Motor neuron (in vitro differentiated cells): Measurements from ENCODE around the gene REC114. TPM values are rescaled to one million over a fixed set of nuclear protein-coding genes. Genes with fewer than 3 reads are reported as not detected.

Source experiments
- ATAC-seq, 8 experiments: fragments of 200-7000 bp; cut with Tn5 transposase; replicated peaks in 6 of 8; 2 replicates each; pipeline ENCODE4 v1.8.0; 2021; ENCODE audit warnings: mild to moderate bottlenecking in 8 of 8, moderate library complexity in 8 of 8
- H3K27ac ChIP-seq, 2 donors: fragments of 250-450 bp; sonication (Bioruptor Pico); 2 replicates each; pipeline ENCODE4 v1.9.0; 2021; ENCODE audit warnings: antibody characterized with exemption in 2 of 2, mild to moderate bottlenecking in 2 of 2, moderate library complexity in 1 of 2
- H3K4me1 ChIP-seq, 2 donors: fragments of 250-450 bp; sonication (Bioruptor Pico); replicated peaks in 1 of 2; 2 replicates each; pipeline ENCODE4 v1.6.1; 2021; ENCODE audit warnings: antibody characterized with exemption in 2 of 2, mild to moderate bottlenecking in 2 of 2, moderate library complexity in 1 of 2
- H3K4me3 ChIP-seq, 5 donors: fragments of 250-450 bp; sonication (Bioruptor Pico); 2 replicates each; pipeline ENCODE4 v1.9.0; 2021; ENCODE audit warnings: antibody characterized with exemption in 5 of 5, mild to moderate bottlenecking in 5 of 5, moderate library complexity in 4 of 5
- WGBS, 10 experiments: fragments of 450-650 bp; shearing (Covaris generic); methylation state at CpG; one replicate each; pipeline ENCODE4 v1.0.0; 2022; 5-methylcytosine and 5-hydroxymethylcytosine counted together
- in situ Hi-C, 9 experiments: fragments of 400-800 bp; cut with MboI; loops; one replicate each; pipeline ENCODE4 v1.15.0; 2021; ENCODE audit warnings: low sequenced_read_pairs in 9 of 9, low pct_unique_long_range_greater_than_20kb in 2 of 9; ENCODE audit not compliant: unreplicated experiment in 9 of 9
- total RNA-seq, 8 experiments: library from RNA; unstranded; fragments of 300-600 nt; gene quantifications; 2 replicates each; pipeline versions ENCODE4 v1.2.3 to v1.2.4, GENCODE V29; 2022

Gene REC114
- total RNA-seq, 8 experiments from 2014 or later = not detected

- Histone ChIP-seq H3K4me1 (peaks cover 4% of the 10 kb centered on the region in 2 donors), H3K4me3 (no peak overlapping the region), H3K27ac (no peak overlapping the region)
- in situ Hi-C loops = no loop called here
- WGBS, 10 experiments = 70 to 100% (median 92%) methylated on average over 1 to 2 of the region's 2 CpGs; no CpG with 5 or more reads in 2 of the 10 experiments
- ATAC-seq = no peak
Observed at GRCh38 chr15:73607405-73607804, 164.4 kb downstream of the REC114 start.

- H3K4me1 ChIP-seq = peaks cover 0 to under 1% of the 10 kb centered on the region in 2 donors
- in situ Hi-C loops = no loop called here
- H3K27ac ChIP-seq = no peak overlapping the region
- no peak overlapping the region for H3K4me3 ChIP-seq
- no peak for ATAC-seq
- WGBS, 10 experiments = 0 to 100% (median 88%) methylated on average over 1 of the region's 1 CpG
Observed at GRCh38 chr15:73607843-73608242, 164.9 kb downstream of the REC114 start.

- ATAC-seq = peak in 1 of 8 experiments; percentile 15
- in situ Hi-C loops = no loop called here
- no peaks in the 10 kb centered on the region for H3K4me1 ChIP-seq
- H3K27ac ChIP-seq = no peak overlapping the region
- 0 to 100% (median 20%) methylated on average over 1 of the region's 1 CpG; no CpG with 5 or more reads in 3 of the 10 experiments for WGBS, 10 experiments
- no peak overlapping the region for H3K4me3 ChIP-seq
Observed at GRCh38 chr15:73608475-73608874, 165.5 kb downstream of the REC114 start.

- no peak overlapping the region for H3K27ac ChIP-seq
- in situ Hi-C loops = no loop called here
- H3K4me1 ChIP-seq = no peaks in the 10 kb centered on the region
- ATAC-seq = peak in 3 of 8 experiments; percentile 79 to 96 (median 94)
- WGBS, 10 experiments = 20 to 100% (median 84%) methylated on average over 1 to 2 of the region's 2 CpGs; no CpG with 5 or more reads in 4 of the 10 experiments
- no peak overlapping the region for H3K4me3 ChIP-seq
Observed at GRCh38 chr15:73608941-73609340, 166.0 kb downstream of the REC114 start.

Other genes with a start within 250 kb of the REC114 start
- gene HCN4, start 74.2 kb upstream of the REC114 start, total RNA-seq = 1 to 10 TPM in 7 of 8 experiments, under 1 TPM in 1; 0.35 to 6.6 (median 3.3) TPM
- 100 to 1,000 TPM in 2 of 8 experiments, 10 to 100 TPM in 6; 41.8 to 134 (median 70.4) TPM for gene NPTN, start 190.2 kb downstream of the REC114 start, total RNA-seq
- 100 to 1,000 TPM in 1 of 8 experiments, 10 to 100 TPM in 7; 28.0 to 105 (median 47.3) TPM for gene CD276, start 241.2 kb downstream of the REC114 start, total RNA-seq